GM20431 (cell line): Measurements from ENCODE around the gene ASS1.

Experiments
- in situ Hi-C: fragments of 300-500 bp; cut with MseI, MboI; formaldehyde crosslinking; loops from one replicate; pipeline ENCODE4 v1.15.0; 2020; ENCODE audit warnings: low sequenced_read_pairs; ENCODE audit not compliant: unreplicated experiment

The ASS1 gene

GRCh38 chr9:130548103-130548502, 103.3 kb downstream of the ASS1 start:
- in situ Hi-C loops, result no loop called here

DNA sequence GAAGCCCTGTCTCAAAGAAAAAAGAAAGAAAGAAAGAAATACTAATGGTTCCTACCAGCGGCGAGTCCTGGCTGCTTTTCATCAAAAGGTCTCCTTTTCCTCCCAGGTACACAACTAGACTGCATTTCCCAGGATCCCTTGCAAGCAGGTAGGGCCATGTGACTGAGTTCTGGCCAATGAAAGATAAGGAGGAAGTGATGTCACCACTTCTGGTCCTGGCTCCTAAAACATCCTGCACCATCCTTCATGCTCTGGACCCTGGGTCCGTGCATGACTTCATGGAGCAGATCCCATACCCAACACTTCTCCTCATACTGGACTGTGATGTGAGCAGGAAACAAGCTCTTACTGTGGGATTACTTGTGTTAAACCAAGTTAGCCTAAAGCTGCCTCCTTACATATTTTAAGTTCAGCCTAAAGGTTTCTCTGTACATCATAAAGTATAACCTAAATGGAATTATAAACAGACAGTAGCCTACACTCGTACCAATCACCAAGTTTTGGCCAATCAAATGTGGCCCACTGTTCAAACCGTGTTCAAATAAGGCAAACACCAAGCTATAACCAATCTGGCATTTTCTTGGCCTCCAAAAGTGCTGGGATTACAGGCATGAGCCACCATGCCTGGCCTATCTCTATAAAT, 104.5 kb downstream of the ASS1 start:
- in situ Hi-C loops, result no loop called here
